ENCODE results near the gene CCDC148. TPM values are rescaled to one million over a fixed set of nuclear protein-coding genes. Genes with fewer than 3 reads are reported as not detected.

CCDC148 gene
- total RNA-seq (not detected), polyA plus RNA-seq (not detected)

- Mint-ChIP-seq H3K27ac (peak within 1 kb of the TSS; percentile 91 to 97 (median 93)), H3K27me3 (peaks cover 0 to 3% of the 10 kb centered on the region in 2 donors), H3K4me1 (peaks cover 17 to 38% (median 26%) of the 10 kb centered on the region in 4 donors), H3K9me3 (no peaks in the 10 kb centered on the region), H3K4me3 (peak within 1 kb of the TSS; percentile 91 to 98 (median 94)), H3K36me3 (peaks cover 0 to 8% of the 10 kb centered on the region in 2 donors)
- Histone ChIP-seq H3K36me3 (ENCODE audit: insufficient read depth, low read length) (no peaks in the 10 kb centered on the region), H3K4me1 (ENCODE audit: insufficient read depth, low read length) (peaks cover 23% of the 10 kb centered on the region), H3K9me3 (ENCODE audit: control insufficient read depth in 1 of 2, low read length in 2 of 2) (no peaks in the 10 kb centered on the region), H3K4me3 (ENCODE audit: low read length in 2 of 2) (peak within 1 kb of the TSS; percentile 57 to 84), H3K27me3 (ENCODE audit: insufficient read depth, low read length) (no peaks in the 10 kb centered on the region), H3K27ac (ENCODE audit: low read depth, low read length) (peak within 1 kb of the TSS; percentile 67)
- ChIA-PET CTCF (ENCODE audit: partially characterized antibody) (interaction anchor here (1.0 to 4.1 kb wide), 8 partner anchors 9 to 298 kb away, joined by 3 to 24 read pairs (median 4); no protein-coding TSS in a partner anchor), POLR2A (ENCODE audit: partially characterized antibody) (interaction anchor here (0.7 to 3.2 kb wide), 4 partner anchors 9 to 162 kb away, joined by 3 to 21 read pairs (median 3); no protein-coding TSS in a partner anchor)
- intact Hi-C loops (cut with micrococcal nuclease) = loop anchor here (2.0 to 10.0 kb wide), 10 partner anchors 18 to 1448 kb away; partner anchors contain the start of genes ACVR1, ACVR1C and LY75
- DNase-seq = peak; percentile 88 to 97 (median 90)
Measured at GRCh38 chr2:158456309-158457066, at the start of gene CCDC148, which contains the start of gene PKP4. CCDC148 (minus strand) TSS chr2:158456753; CDS start chr2:158456439, 314 bp downstream. PKP4 (plus strand) TSS chr2:158456952; CDS start chr2:158533185, 76,233 bp downstream.

GRCh38 chr2:158505448-158505934 is 48.9 kb upstream of the CCDC148 start:
- Mint-ChIP-seq H3K4me3 (no peak overlapping the region), H3K27me3 (no peaks in the 10 kb centered on the region), H3K4me1 (peaks cover 12 to 19% (median 15%) of the 10 kb centered on the region in 4 donors), H3K9me3 (no peaks in the 10 kb centered on the region), H3K27ac (no peak overlapping the region), H3K36me3 (peaks cover 2 to 3% of the 10 kb centered on the region in 2 donors)
- ChIA-PET POLR2A (ENCODE audit: partially characterized antibody) (no interaction called here), CTCF (ENCODE audit: partially characterized antibody) (no interaction called here)
- Histone ChIP-seq H3K9me3 (ENCODE audit: control insufficient read depth in 1 of 2, low read length in 2 of 2) (no peaks in the 10 kb centered on the region), H3K27me3 (ENCODE audit: insufficient read depth, low read length) (no peaks in the 10 kb centered on the region), H3K4me3 (ENCODE audit: low read length in 2 of 2) (no peak overlapping the region), H3K4me1 (ENCODE audit: insufficient read depth, low read length) (no peaks in the 10 kb centered on the region), H3K36me3 (ENCODE audit: insufficient read depth, low read length) (no peaks in the 10 kb centered on the region), H3K27ac (ENCODE audit: low read depth, low read length) (no peak overlapping the region)
- DNase-seq = no peak
- intact Hi-C loops (cut with micrococcal nuclease) = no loop called here

GRCh38 chr2:158504088-158504487 is 47.5 kb upstream of the CCDC148 start:
- POLR2A ChIA-PET (ENCODE audit: partially characterized antibody) = no interaction called here

GRCh38 chr2:158502974-158503373 is 46.4 kb upstream of the CCDC148 start:
- Histone ChIP-seq H3K27me3 (ENCODE audit: insufficient read depth, low read length) (no peaks in the 10 kb centered on the region), H3K4me1 (ENCODE audit: insufficient read depth, low read length) (no peaks in the 10 kb centered on the region), H3K9me3 (ENCODE audit: control insufficient read depth in 1 of 2, low read length in 2 of 2) (no peaks in the 10 kb centered on the region), H3K27ac (ENCODE audit: low read depth, low read length) (no peak overlapping the region), H3K36me3 (ENCODE audit: insufficient read depth, low read length) (no peaks in the 10 kb centered on the region), H3K4me3 (ENCODE audit: low read length in 2 of 2) (no peak overlapping the region)
- H3K27me3 Mint-ChIP-seq = no peaks in the 10 kb centered on the region
- H3K4me1 Mint-ChIP-seq = peaks cover 10 to 16% (median 13%) of the 10 kb centered on the region in 4 donors
- no peak for DNase-seq
- no peak overlapping the region for H3K27ac Mint-ChIP-seq
- no peak overlapping the region for H3K4me3 Mint-ChIP-seq
- peaks cover 2 to 3% of the 10 kb centered on the region in 2 donors for H3K36me3 Mint-ChIP-seq
- no peaks in the 10 kb centered on the region for H3K9me3 Mint-ChIP-seq
- intact Hi-C loops (cut with micrococcal nuclease) = no loop called here
- POLR2A ChIA-PET (ENCODE audit: partially characterized antibody) = no interaction called here
- CTCF ChIA-PET (ENCODE audit: partially characterized antibody) = no interaction called here

More at GRCh38 chr2:158504088-158504487, 47.5 kb upstream of the CCDC148 start:
- peaks cover 9 to 16% (median 13%) of the 10 kb centered on the region in 4 donors for H3K4me1 Mint-ChIP-seq
- H3K4me3 ChIP-seq (ENCODE audit: low read length in 2 of 2) = no peak overlapping the region
- no peak overlapping the region for H3K27ac ChIP-seq (ENCODE audit: low read depth, low read length)
- H3K4me1 ChIP-seq (ENCODE audit: insufficient read depth, low read length) = no peaks in the 10 kb centered on the region
- no peaks in the 10 kb centered on the region for H3K9me3 ChIP-seq (ENCODE audit: control insufficient read depth in 1 of 2, low read length in 2 of 2)
- no peaks in the 10 kb centered on the region for H3K27me3 ChIP-seq (ENCODE audit: insufficient read depth, low read length)
- no peak for DNase-seq
- intact Hi-C loops (cut with micrococcal nuclease) = no loop called here
- H3K36me3 ChIP-seq (ENCODE audit: insufficient read depth, low read length) = no peaks in the 10 kb centered on the region
- H3K27me3 Mint-ChIP-seq = no peaks in the 10 kb centered on the region
- peaks cover 2 to 3% of the 10 kb centered on the region in 2 donors for H3K36me3 Mint-ChIP-seq
- CTCF ChIA-PET (ENCODE audit: partially characterized antibody) = no interaction called here
- H3K9me3 Mint-ChIP-seq = no peaks in the 10 kb centered on the region
- H3K27ac Mint-ChIP-seq = no peak overlapping the region
- no peak overlapping the region for H3K4me3 Mint-ChIP-seq

- no peaks in the 10 kb centered on the region for H3K4me1 ChIP-seq (ENCODE audit: insufficient read depth, low read length)
- H3K9me3 ChIP-seq (ENCODE audit: control insufficient read depth in 1 of 2, low read length in 2 of 2) = no peaks in the 10 kb centered on the region
- H3K4me3 ChIP-seq (ENCODE audit: low read length in 2 of 2) = no peak overlapping the region
- Mint-ChIP-seq H3K4me3 (no peak overlapping the region), H3K4me1 (peaks cover 6 to 9% (median 7%) of the 10 kb centered on the region in 4 donors), H3K27ac (peak overlapping the region in 1 of 7 donors; percentile 19), H3K9me3 (no peaks in the 10 kb centered on the region), H3K36me3 (peaks cover 2 to 7% of the 10 kb centered on the region in 2 donors), H3K27me3 (no peaks in the 10 kb centered on the region)
- no peak overlapping the region for H3K27ac ChIP-seq (ENCODE audit: low read depth, low read length)
- CTCF ChIA-PET (ENCODE audit: partially characterized antibody) = no interaction called here
- intact Hi-C loops (cut with micrococcal nuclease) = no loop called here
- no peaks in the 10 kb centered on the region for H3K27me3 ChIP-seq (ENCODE audit: insufficient read depth, low read length)
- POLR2A ChIA-PET (ENCODE audit: partially characterized antibody) = no interaction called here
- H3K36me3 ChIP-seq (ENCODE audit: insufficient read depth, low read length) = no peaks in the 10 kb centered on the region
- no peak for DNase-seq
Measured at GRCh38 chr2:158501301-158501700, 44.7 kb upstream of the CCDC148 start.

- Histone ChIP-seq H3K4me1 (ENCODE audit: insufficient read depth, low read length) (no peaks in the 10 kb centered on the region), H3K27ac (ENCODE audit: low read depth, low read length) (no peak overlapping the region), H3K4me3 (ENCODE audit: low read length in 2 of 2) (no peak overlapping the region), H3K9me3 (ENCODE audit: control insufficient read depth in 1 of 2, low read length in 2 of 2) (no peaks in the 10 kb centered on the region), H3K27me3 (ENCODE audit: insufficient read depth, low read length) (no peaks in the 10 kb centered on the region), H3K36me3 (ENCODE audit: insufficient read depth, low read length) (no peaks in the 10 kb centered on the region)
- ChIA-PET CTCF (ENCODE audit: partially characterized antibody) (no interaction called here), POLR2A (ENCODE audit: partially characterized antibody) (no interaction called here)
- intact Hi-C loops (cut with micrococcal nuclease) = no loop called here
- Mint-ChIP-seq H3K9me3 (no peaks in the 10 kb centered on the region), H3K4me3 (no peak overlapping the region), H3K27me3 (no peaks in the 10 kb centered on the region), H3K27ac (no peak overlapping the region), H3K4me1 (peaks cover 5 to 10% (median 6%) of the 10 kb centered on the region in 4 donors), H3K36me3 (peaks cover 2 to 7% of the 10 kb centered on the region in 2 donors)
- DNase-seq = no peak
Measured at GRCh38 chr2:158500333-158500732, 43.8 kb upstream of the CCDC148 start.

GRCh38 chr2:158499383-158499782 is 42.8 kb upstream of the CCDC148 start:
- H3K27me3 Mint-ChIP-seq = no peaks in the 10 kb centered on the region
- H3K36me3 Mint-ChIP-seq = peaks cover 2 to 7% of the 10 kb centered on the region in 2 donors
- H3K4me3 Mint-ChIP-seq = no peak overlapping the region

More at GRCh38 chr2:158499383-158499782, 42.8 kb upstream of the CCDC148 start:
- Mint-ChIP-seq H3K27ac (no peak overlapping the region), H3K4me1 (peaks cover 1 to 10% (median 5%) of the 10 kb centered on the region in 4 donors), H3K9me3 (no peaks in the 10 kb centered on the region)
- Histone ChIP-seq H3K36me3 (ENCODE audit: insufficient read depth, low read length) (no peaks in the 10 kb centered on the region), H3K9me3 (ENCODE audit: control insufficient read depth in 1 of 2, low read length in 2 of 2) (no peaks in the 10 kb centered on the region), H3K4me1 (ENCODE audit: insufficient read depth, low read length) (no peaks in the 10 kb centered on the region), H3K27me3 (ENCODE audit: insufficient read depth, low read length) (no peaks in the 10 kb centered on the region), H3K27ac (ENCODE audit: low read depth, low read length) (no peak overlapping the region), H3K4me3 (ENCODE audit: low read length in 2 of 2) (no peak overlapping the region)
- CTCF ChIA-PET (ENCODE audit: partially characterized antibody) = no interaction called here
- DNase-seq = no peak
- POLR2A ChIA-PET (ENCODE audit: partially characterized antibody) = no interaction called here
- intact Hi-C loops (cut with micrococcal nuclease) = no loop called here

Data from CD4-positive, alpha-beta memory T cell (primary cell).